ENCODE measurements around the gene MIDN.

DNA sequence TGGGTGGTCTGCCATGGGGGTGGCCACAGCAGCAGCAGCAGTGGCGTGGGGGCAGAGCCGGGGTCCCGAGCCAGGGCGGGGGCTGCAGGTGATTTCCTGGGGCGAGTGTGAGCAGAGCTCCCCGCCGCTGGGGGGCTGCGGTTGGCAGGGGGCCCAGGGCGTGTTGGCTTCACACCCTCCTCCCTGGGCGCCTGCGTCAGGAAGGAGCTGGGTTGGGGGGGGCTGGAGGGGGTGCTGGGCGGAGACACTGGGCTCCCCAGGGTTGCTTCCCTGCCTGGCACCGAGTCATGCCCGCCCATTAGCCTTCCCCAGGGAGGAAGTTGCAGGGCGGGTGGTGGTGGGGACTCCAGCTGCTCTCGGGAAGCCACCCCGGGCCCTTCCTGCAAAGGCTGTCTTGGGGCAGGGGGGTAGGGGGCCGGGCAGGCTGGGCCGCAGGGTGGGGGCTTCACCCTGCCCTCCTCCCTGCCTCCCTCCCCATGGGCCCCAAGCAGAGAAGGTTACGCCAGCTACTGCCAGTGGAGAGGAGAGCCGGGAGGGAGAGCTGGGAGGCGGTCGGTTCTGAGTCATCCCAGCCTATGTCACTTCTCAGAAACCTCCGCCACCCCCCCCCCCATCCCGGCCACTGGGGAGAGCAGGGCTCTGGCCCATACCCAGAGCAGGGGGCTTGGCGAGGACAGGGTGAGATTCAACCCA, 4.6 kb downstream of the MIDN start:
- no peak for TF ChIP-seq SUZ12 (IDR thresholded peaks at IDR 0.05; ENCODE audit: extremely low read depth, insufficient read depth, insufficient read length)
- no peak for TF ChIP-seq ZNF274 (IDR thresholded peaks at IDR 0.05; ENCODE audit: low read depth, low read length)
- no peak for TF ChIP-seq YY1 (IDR thresholded peaks at IDR 0.05; ENCODE audit: insufficient read depth, insufficient read length)
